ENCODE data around the gene CUL1.

Gene CUL1

DNA sequence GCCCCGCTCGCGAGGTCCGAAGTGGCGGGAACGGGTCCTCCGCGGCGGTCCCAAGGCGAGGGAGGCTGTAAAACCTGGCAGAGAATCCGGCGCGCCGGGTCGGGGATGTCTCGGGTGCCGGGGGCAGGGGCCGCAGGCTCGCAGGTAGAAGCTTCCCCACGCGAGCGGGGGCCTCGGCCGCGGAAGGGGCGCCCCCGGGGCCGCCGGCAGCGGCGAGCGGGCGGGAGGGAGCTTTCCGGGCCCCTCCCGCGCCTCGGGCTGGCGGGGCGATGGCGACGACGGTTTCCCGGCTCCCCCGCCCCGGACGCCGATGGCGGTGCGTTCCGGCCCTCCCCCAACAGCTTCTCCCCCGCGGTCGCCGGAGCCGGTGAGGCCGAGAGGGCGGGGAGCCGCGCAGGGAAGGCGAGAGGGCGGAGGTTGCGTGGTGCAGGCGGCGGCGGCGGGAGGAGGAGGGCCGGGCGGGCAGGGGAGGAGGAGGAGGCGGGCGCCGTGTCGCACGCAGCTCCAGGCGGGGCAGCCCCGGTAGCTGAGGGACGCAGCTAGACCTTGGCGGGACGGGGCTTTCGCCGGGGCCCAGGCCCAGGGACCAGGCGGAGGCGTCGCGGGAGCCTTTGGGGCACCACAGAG lies at the start of gene CUL1:
Gene CUL1 (plus strand): TSS at position 507 of the 627 bp plus-strand sequence. CDS start 31,220 bp downstream, outside the sequence.
- DNase-seq (ENCODE audit: low spot score): peak; percentile 56

DNA sequence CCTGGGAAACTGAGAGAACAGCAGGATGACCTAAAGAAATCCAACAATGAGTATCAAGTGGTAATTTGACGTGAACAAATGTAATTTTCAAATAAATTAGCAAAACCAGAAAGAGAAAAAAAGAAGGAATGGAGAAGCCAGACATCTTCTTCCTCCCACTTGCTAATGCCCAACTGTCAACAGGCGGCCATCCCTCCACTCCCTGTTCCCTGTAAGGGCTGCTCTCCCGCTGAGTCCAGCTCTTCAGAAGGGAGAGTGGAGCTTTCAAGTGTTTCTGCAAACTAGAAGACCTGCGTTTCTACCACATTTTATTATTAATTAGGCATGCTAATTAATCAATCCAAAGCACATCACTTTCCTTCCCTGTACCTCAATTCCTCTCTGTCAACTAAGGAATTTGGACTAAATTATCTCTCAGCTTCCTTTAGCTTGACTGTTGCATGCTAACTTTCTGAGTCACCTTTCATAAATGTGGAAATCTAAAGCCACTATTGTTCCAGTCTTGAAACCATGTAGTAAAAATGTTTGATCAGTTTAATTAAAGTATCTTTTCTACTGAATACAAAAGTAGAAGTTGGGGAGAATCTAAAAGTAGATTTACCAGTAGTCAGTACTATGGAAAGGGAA lies 48.4 kb upstream of the CUL1 start:
- DNase-seq (ENCODE audit: low spot score): no peak

DNA sequence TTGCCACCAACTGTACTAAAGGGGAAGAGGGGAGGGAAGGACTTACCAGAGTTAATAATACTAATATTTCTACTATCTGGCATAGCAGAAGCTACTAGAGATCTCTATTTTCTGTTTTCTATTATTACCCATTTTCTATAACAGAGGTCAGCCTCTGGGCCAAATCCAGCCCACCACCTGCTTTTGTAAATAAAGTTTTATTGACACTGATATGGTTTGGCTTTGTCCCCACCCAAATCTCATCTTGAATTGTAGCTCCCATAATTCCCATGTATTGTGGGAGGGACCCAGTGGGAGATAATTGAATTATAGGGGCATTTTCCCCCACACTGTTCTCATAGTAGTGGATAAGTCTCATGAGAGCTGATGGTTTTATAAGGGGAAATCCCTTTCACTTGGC lies 45.9 kb upstream of the CUL1 start:
- no peak for DNase-seq (ENCODE audit: low spot score)

DNA sequence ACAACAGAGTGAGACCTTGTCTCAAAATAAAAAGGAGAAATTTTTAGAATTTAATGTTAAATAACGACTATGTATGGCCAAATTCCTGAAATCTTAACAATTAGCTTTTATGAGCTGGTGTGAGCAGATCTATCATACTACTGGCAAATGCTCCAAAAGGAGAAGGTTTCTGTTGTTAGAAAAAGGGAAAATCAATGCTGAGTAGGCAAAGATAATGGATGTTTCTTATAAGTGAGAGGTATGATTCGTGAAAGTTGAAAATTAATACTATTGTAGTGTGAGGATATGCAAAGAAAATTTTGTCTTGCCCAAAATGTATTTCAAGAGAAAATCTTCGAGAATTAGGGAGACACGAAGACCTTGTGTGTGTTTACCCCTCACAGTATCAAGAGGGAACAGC lies 40.8 kb upstream of the CUL1 start:
- DNase-seq (ENCODE audit: low spot score): no peak

DNA sequence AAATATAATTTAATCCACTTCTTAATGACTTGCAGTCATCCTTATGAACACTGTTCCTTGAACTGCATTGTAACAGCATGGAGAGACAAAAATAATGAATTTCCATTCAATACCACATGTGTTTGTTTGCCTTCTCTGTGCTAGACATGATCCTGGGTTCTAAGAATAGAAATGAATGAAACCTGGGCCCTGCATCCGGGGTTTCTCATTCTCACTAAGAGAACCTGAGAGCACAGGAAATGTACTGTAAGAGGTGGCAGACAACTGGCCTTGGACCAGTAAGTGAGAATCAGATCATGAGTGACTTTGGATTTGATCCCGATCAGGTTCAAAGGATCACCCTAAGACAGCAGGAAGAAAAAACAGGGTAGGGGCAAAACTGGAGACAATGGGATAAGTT lies 37.2 kb upstream of the CUL1 start:
- DNase-seq (ENCODE audit: low spot score): no peak

DNA sequence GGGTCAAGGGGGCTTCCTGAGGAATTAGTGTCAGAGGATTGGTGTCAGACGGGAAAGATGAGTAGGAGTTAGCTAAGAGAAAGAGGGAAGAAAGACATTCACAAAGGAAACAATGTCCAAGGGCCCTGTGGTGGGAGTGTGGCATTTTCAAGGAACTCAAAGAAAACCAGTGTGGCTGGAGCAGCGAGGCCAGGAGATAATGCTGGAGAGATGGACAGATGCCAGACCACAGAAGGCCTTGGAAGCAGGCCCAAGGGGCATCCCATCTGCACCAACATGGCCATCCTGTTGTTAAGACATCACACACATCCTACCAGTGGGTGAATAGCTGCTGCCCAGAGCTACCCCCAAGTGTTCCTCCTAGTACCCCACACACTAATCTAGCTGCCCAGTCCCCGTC lies 36.1 kb upstream of the CUL1 start:
- DNase-seq (ENCODE audit: low spot score): no peak

DNA sequence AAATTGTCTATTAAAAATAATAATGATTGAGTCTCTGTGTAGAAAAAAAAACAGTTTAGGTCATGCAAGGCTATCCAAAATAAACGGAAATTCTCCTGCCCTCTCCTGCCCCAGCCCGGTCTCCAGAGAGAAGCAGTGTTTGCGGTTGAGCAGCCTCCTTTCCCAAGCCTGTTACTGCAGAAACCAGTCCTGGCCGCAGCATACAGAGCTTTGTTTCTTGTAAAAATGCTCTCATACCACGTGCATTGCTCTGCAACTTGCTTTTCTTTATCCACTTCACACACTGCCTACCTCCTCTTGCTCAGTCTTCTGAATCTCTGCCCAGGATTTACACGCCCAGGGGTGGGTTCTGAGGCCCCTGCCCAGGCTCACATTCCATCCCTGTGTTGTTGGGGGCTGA lies 34.4 kb upstream of the CUL1 start:
- DNase-seq (ENCODE audit: low spot score): no peak

DNA sequence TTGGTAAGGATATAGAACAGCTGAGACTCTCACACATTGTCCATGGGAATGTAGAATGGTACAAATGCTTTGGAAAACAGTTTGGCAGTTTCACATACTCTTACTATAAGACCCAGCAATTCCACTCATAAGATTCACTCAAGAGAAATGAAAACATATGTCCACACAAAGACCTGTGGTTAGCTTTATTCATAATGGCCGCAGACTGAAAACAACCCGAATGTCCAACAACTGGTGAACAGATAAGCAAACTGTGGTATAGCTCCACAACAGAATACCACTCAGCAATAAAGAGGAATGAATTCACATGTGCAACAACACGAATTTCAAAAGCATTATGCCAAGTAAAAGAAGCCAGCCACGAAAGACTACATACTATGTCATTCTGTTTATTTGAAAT lies 33.5 kb upstream of the CUL1 start:
- DNase-seq (ENCODE audit: low spot score): no peak

DNA sequence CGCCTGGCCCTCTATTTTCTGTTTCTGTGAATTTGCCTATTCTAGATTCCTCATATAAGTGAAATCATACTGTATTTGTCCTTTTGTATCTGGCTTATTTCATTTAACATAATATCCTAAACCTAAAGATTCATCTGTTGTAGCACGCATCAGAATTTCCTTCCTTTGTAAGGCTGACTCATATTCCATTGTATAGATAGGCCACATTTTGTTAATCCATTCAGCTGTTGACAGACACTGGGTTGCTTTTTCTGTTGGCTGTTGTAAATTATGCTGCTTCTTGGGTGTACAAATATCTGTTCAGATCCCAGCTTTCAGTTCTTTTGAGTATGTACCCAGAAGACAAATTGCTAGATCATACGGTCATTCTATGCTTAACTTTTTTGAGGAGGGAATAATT lies 28.8 kb upstream of the CUL1 start:
- no peak for DNase-seq (ENCODE audit: low spot score)

DNA sequence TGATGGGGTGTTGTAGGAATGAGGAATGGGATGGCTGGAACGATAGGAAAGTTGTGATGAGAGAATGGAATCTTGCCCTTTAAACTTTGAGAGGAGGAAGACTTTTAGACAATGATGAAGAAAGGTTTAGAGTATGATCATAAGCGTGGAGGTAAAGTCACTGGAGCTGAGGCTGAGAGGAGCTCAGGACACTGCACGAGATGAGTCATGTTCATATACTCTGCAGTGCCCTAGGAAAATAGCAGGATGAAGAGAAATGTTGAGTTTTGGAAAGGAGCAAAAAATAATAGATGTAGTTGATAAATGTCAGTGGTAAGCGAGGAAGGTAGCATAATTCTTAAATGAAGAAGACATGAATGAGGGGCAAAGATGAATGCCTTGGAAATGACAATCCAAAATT lies 28.3 kb upstream of the CUL1 start:
- no peak for DNase-seq (ENCODE audit: low spot score)

DNA sequence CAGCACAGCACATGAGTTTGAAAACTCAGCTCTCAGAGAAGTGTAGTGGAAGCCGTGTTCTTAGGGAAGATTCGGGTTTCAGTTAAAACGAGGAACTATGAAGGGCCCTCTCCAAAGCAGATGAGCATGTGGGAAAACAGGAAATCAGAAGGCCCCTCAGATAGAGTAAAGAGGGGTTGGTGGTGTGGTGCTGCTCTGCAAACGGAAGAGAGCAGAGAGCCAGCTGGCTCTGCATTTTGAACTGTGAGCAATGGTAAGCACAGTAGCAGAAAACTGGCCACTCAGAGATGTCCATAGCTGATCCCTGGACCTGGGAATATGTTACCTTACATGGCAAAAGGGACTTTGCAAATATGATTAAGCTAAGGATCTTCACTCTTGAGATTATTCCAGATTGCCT lies 27.9 kb upstream of the CUL1 start:
- DNase-seq (ENCODE audit: low spot score): no peak

DNA sequence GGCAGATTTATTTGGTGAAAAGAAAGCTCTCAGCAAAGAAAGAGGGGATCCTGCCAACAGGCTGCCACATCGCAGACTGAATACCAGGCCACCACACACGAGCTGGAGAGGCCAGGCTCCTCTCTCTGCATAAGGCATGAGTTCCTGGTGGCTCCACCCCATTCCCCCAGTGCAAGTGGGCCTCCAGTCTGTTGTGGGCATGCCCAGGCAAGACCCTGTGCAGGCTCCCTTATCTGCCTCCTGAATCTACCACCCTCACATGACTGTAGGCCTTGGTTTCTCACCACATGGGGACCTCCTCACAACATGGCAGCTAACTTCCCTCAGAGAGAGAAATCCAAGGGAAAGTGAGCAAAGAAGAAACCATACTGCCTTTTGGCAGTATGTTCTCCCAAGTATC lies 26.7 kb upstream of the CUL1 start:
- DNase-seq (ENCODE audit: low spot score): no peak

DNA sequence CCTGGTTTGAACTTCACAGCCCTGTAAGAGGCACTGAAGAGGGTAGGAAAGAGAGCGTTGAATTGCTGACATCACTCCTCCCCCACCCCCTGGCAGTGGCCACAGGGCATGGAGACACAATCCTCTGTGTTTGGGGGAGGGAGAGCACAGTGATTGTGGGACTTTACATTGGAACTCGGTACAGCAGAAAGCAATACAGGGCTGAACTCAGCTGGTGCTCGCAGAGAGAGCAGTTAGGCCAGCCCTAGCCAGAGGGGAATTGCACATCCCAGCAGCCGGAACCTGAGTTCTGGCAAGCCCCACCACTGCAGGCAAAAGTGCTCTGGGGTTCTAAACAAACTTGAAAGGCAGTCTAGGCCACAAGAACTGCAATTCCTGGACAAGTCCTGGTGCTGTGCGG lies 24.0 kb upstream of the CUL1 start:
- DNase-seq (ENCODE audit: low spot score): no peak

DNA sequence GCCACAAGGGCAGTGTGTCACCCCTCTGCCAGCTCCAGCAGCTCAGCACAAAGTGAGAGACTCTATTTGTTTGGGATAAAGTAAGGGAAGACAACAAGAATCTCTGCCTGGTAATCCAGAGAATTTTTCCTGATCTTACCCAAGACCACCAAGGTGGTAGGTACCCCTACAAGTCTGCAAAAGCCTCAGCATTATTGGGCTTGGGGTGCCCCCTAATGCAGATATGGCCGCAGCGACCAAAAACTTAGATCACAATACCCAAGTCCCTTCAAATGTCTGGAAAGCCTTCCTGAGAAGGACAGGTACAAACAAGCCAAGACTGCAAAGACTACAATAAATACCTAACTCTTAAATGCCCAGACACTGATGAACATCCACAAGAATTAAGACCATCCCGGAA lies 22.4 kb upstream of the CUL1 start:
- no peak for DNase-seq (ENCODE audit: low spot score)

DNA sequence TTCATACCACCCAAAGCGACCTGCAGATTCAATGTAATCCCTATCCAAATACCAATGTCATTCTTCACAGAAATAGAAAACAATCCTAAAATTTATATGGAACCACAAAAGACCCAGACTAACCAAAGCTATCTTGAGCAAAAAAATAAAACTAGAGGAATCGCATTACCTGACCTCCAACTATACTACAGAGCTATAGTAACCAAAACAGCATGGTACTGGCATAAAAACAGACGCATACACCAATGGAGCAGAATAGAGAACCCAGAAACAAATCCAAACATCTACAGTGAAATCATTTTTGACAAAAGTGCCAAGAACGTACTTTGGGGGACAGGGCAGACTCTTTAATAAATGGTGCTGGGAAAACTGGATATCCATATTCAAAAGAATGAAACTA lies 16.9 kb upstream of the CUL1 start:
- no peak for DNase-seq (ENCODE audit: low spot score)

DNA sequence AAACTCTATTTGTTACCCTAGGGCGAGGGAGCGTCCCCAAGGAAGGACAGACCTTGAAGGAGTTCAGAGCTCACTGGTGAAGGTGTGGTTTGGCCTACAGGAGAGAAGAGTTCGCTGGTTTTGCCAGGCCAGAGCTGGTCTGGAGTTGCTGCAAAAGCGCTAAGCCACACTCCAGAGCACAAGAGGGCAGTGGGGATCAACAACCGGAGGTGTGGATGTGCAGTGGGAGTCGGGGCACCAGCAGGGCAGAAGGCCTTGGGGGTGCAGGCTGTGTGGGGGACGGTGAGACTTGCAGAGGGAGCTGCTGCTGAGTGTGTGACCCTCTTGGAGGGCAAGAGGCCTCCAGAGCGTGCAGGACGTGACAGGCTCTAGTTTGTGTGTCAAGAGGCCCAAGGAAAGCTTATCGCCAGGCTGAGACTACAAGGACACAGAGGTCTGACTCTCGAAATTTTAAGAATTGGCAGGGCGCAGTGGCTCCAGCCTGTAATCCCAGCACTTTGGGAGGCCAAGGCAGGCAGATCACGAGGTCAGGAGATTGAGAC lies 14.3 kb upstream of the CUL1 start:
- no peak for DNase-seq (ENCODE audit: low spot score)

DNA sequence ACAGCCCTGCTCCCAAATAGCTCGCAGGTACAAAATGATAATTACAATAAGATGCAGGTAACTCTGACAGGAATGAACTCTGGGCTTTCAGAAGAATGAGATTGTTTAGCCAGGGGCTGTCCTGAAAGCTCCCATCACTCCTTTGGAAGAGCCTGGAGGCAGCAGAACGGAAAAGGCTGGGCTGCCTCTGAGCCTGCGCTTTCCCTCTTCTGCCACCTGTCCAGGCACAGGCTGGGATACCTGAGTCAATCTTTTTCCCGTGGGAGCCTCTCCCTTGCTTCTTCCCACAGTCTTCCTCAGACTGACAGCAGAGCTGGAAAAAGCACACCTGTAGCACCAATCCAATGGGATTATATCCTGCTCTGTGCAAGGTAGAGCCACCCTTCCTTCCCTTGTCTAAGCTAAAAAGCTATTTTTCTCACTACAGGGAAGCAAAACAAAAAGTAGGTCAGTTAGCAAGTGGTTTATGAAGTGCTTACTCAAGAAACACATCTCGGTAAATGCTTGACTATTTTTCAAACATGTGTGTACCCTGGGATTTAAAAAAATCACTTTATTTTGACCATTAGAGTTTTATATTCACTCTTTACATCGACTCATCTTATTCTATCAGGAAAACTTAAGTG lies 12.3 kb upstream of the CUL1 start:
- no peak for DNase-seq (ENCODE audit: low spot score)

DNA sequence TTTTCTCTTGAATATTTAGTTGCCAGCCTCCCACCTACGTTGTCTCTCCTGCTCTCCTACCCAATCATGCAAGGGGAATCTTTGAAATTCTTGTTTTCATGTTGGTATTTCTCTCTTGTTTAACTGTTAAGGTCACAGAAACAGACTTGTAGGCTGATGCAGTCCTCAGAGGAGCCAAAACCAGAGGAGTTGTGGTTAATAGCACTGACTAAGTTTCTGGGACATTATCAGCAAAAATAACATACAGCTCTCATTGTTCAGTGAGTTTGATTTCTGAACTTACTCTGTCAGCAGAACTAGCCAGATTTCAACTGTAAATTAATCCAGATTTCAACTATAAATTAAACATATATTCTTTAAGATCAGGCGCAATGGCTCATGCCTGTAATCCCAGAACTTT lies 11.1 kb upstream of the CUL1 start:
- no peak for DNase-seq (ENCODE audit: low spot score)

DNA sequence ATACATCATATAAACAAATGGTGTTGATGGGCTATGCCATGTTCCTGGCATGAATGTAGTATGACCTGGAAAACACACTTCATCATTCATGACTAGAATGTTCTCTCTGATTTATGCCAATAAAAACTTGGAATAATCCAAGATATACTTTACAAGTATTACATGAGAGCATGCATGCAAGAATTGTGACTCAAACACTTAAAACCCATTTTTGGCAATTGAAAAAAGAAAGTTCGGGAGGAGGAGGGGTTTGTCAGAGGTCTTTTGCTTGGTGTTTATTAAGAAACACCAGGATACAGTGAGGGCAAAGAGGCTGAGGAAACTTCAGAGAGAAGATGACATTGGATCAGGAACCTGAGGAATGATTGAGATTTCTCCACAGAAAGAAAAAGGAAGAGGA lies 10.2 kb upstream of the CUL1 start:
- DNase-seq (ENCODE audit: low spot score): no peak

DNA sequence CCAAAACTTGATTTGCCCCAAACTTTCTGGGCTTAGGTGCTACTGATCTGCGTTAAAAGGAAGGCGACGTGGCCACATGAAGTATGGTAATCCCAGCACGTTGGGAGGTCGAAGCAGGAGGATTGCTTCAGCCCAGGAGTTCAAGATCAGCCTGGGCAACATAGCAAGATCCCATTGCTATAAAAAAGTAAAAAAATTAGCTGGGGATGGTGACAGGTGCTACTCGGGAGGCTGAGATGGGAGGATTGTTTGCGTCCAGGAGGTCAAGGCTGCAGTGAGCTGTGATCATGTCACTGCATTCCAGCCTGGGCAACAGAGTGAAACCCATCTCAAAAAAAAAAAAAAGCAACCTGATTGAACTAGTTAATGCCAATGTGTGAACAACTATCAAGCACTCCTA lies 5.1 kb upstream of the CUL1 start:
- DNase-seq (ENCODE audit: low spot score): no peak

DNA sequence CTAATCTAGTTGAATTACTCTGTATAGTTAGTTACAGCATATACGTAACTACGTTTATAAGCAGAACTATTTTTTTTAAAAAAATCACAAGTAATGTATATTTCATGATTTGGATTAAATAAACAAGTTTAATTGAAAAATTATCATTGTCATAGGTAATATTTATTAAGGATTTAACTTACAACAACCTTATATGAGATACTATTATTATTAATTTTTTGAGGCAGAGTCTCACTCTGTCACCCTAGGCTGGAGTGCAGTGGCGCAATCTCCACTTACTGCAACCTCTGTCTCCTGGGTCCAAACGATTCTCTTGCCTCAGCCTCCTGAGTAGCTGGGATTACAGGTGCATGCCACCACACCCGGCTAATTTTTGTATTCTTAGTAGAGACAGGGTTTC lies 4.1 kb upstream of the CUL1 start:
- DNase-seq (ENCODE audit: low spot score): no peak

DNA sequence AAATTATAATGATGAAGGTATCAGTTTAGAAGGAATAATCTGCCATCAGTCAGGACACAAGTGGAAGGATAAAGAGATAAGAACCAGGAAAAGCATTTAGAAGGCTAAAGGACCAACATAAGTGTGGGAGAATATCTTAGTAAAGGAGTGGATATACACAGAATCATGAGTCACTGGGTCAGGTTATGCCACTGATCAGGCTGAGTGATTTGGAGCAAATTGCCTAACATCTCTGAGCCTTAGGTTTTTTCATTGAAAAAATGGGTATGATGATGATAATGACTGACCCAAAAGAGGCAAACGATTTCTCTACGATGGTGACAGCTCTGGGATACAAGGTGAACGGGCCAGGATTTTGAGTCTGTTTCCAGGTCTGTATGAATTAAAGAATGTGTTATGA lies 2.8 kb upstream of the CUL1 start:
- no peak for DNase-seq (ENCODE audit: low spot score)

DNA sequence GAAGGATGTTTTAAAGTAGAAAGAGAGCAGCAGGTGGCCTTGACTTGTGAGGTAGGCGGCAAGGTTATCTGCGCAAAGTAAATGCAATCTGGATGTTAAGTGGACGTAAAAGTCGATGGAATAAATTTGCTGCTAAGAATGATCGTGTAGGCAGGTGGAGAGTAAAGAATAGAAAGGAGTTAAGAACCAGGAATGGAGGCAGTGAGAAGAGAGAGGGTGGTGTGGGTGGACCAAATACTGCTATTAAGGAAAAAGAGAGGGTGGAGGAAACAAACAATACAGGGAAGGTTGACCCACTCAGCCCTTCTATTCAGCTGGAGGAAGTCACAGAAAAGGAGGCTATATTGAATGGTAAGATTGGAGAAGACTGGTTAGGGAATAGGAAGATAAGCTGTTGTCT lies 1.9 kb upstream of the CUL1 start:
- no peak for DNase-seq (ENCODE audit: low spot score)

Data from hematopoietic multipotent progenitor cell treated with erythropoietin and hydrocortisone succinate and interleukin-3 and kit ligand, for 17 days (in vitro differentiated cells).